Body of pancreas (tissue), 4 donors: ENCODE data around the gene SDHD.

Experiments used
- CTCF ChIP-seq, 7 experiments: fragments of 450-650 bp in 4 of 7; fragments of 200-600 bp in 3 of 7; sonication (generic) in 3 of 7; IDR thresholded peaks; one replicate each; pipeline ENCODE4 v1.5.1; 2016 to 2019; ENCODE audit warnings: antibody characterized with exemption in 7 of 7
- POLR2A ChIP-seq, 3 donors: fragments of 450-650 bp; IDR thresholded peaks; one replicate each; pipeline ENCODE4 v1.6.1; 2016; ENCODE audit warnings: antibody characterized with exemption in 3 of 3, mild to moderate bottlenecking in 2 of 3

GRCh38 chr11:112115386-112115785, 28.7 kb downstream of the SDHD start:
- no peak for TF ChIP-seq CTCF (IDR thresholded peaks at IDR 0.05)
- no peak for TF ChIP-seq POLR2A (IDR thresholded peaks at IDR 0.05)
